Activated T-cell treated with anti-CD3 and anti-CD28 coated beads for 4 hours (primary cell): ENCODE measurements around the gene LRRC46.

Experiments
- DNase-seq: peaks from one replicate; pipeline ENCODE4 v3.0.0-alpha.2; 2020

LRRC46 gene

GRCh38 chr17:47810200-47810821, 21.2 kb upstream of the LRRC46 start:
- no peak for DNase-seq

GRCh38 chr17:47810901-47811635, 20.4 kb upstream of the LRRC46 start:
- DNase-seq = no peak

- no peak for DNase-seq
Measured at GRCh38 chr17:47811709-47812108, 19.8 kb upstream of the LRRC46 start.

- DNase-seq = no peak
Measured at GRCh38 chr17:47812146-47812920, 19.1 kb upstream of the LRRC46 start.

GRCh38 chr17:47813077-47813476, 18.4 kb upstream of the LRRC46 start:
- DNase-seq = no peak

- no peak for DNase-seq
Measured at GRCh38 chr17:47813512-47814031, 17.9 kb upstream of the LRRC46 start.

GRCh38 chr17:47815106-47815918, 16.2 kb upstream of the LRRC46 start:
- DNase-seq = no peak

- DNase-seq = no peak
Measured at GRCh38 chr17:47816111-47816735, 15.2 kb upstream of the LRRC46 start.

GRCh38 chr17:47816947-47817346, 14.5 kb upstream of the LRRC46 start:
- DNase-seq = no peak

GRCh38 chr17:47818002-47818695, 13.3 kb upstream of the LRRC46 start:
- DNase-seq = no peak

GRCh38 chr17:47819475-47819874, 12.0 kb upstream of the LRRC46 start:
- DNase-seq = no peak

- DNase-seq = no peak
Measured at GRCh38 chr17:47820033-47820789, 11.3 kb upstream of the LRRC46 start.

GRCh38 chr17:47821031-47821423, 10.4 kb upstream of the LRRC46 start:
- no peak for DNase-seq

- DNase-seq = peak; percentile 50
Measured at GRCh38 chr17:47821424-47822391, 9.8 kb upstream of the LRRC46 start, which contains the start of gene OSBPL7. TSS of gene OSBPL7 (minus strand) at chr17:47821794. CDS start at chr17:47820278, 1,516 bp downstream.

GRCh38 chr17:47822785-47823184, 8.7 kb upstream of the LRRC46 start:
- DNase-seq = no peak

GRCh38 chr17:47823519-47823918, 8.0 kb upstream of the LRRC46 start:
- DNase-seq = no peak

- DNase-seq = no peak
Measured at GRCh38 chr17:47829870-47830269, 1.6 kb upstream of the LRRC46 start.

- no peak for DNase-seq
Measured at GRCh38 chr17:47830396-47831002, 971 bp upstream of the LRRC46 start.

GRCh38 chr17:47831934-47832327, 461 bp downstream of the LRRC46 start:
- no peak for DNase-seq
